ENCODE measurements around the gene PLVAP. TPM values are rescaled to one million over a fixed set of nuclear protein-coding genes. Genes with fewer than 3 reads are reported as not detected.

PLVAP gene
- total and polyA plus RNA-seq, 9 of the 15 experiments (the other 6 are each of a cell fraction or from before 2014, with no cell fraction given): 0.09 to 0.84 (median 0.51) TPM; not detected in 4

GRCh38 chr19:17305517-17306284 lies 71.4 kb downstream of the PLVAP start, which contains the start of gene MRPL34 (continued):
- TF ChIP-seq, protein P1, sequence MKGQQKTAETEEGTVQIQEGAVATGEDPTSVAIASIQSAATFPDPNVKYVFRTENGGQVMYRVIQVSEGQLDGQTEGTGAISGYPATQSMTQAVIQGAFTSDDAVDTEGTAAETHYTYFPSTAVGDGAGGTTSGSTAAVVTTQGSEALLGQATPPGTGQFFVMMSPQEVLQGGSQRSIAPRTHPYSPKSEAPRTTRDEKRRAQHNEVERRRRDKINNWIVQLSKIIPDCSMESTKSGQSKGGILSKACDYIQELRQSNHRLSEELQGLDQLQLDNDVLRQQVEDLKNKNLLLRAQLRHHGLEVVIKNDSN (CRISPR knock-in tag; IDR thresholded peaks at IDR 0.05): peak; percentile 87
- TF ChIP-seq, protein P2, sequence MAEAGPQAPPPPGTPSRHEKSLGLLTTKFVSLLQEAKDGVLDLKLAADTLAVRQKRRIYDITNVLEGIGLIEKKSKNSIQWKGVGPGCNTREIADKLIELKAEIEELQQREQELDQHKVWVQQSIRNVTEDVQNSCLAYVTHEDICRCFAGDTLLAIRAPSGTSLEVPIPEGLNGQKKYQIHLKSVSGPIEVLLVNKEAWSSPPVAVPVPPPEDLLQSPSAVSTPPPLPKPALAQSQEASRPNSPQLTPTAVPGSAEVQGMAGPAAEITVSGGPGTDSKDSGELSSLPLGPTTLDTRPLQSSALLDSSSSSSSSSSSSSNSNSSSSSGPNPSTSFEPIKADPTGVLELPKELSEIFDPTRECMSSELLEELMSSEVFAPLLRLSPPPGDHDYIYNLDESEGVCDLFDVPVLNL (CRISPR knock-in tag; IDR thresholded peaks at IDR 0.05; ENCODE audit: low read depth): 0 out of 2 replicates have a peak, but pooled peaks have one; percentile 3
- TF ChIP-seq SP1 (CRISPR knock-in tag; IDR thresholded peaks at IDR 0.05) (peak; percentile 75; the same call in 1 of the 2 replicates), PHF20 (IDR thresholded peaks at IDR 0.05; ENCODE audit: partially characterized antibody) (peak; percentile 39), MBD2 (IDR thresholded peaks at IDR 0.05; ENCODE audit: borderline replicate concordance, low read depth) (peak; percentile 67), RBM22 (IDR thresholded peaks at IDR 0.05; ENCODE audit: low read depth, low read length, poor library complexity, severe bottlenecking) (no peak), XRCC5 (IDR thresholded peaks at IDR 0.05; ENCODE audit: low read depth, low read length) (peak; percentile 95), KHSRP (IDR thresholded peaks at IDR 0.05) (no peak), ZKSCAN8 (CRISPR knock-in tag; IDR thresholded peaks at IDR 0.05) (peak; percentile 72; the same call in 1 of the 2 replicates), MTA3 (IDR thresholded peaks at IDR 0.05; ENCODE audit: borderline replicate concordance) (peak; percentile 78; the same call in 1 of the 2 replicates), CLOCK (CRISPR knock-in tag; IDR thresholded peaks at IDR 0.05; ENCODE audit: borderline replicate concordance) (no peak), STAT5B (CRISPR knock-in tag; IDR thresholded peaks at IDR 0.05) (no peak), POLR2AphosphoS5 (IDR thresholded peaks at IDR 0.05; ENCODE audit: control insufficient read depth, insufficient read depth, low read depth, low read length) (peak; percentile 43; the same call in 1 of the 2 replicates), PRMT5 (CRISPR knock-in tag; IDR thresholded peaks at IDR 0.05) (no peak), TRIM24 (IDR thresholded peaks at IDR 0.05) (0 out of 4 replicates have a peak, but pooled peaks of 1 of the 2 experiments have one; percentile 23), EGR1 (conservative IDR thresholded peaks at IDR 0.05) (peak; percentile 62), TBL1XR1 (IDR thresholded peaks at IDR 0.05; ENCODE audit: low read length in 2 of 2) (peak; percentile 40 to 80; a peak in 2 of 4 replicates), ESRRA (IDR thresholded peaks at IDR 0.05; ENCODE audit: borderline replicate concordance, low read depth) (peak; percentile 98), ZNF347 (CRISPR knock-in tag; IDR thresholded peaks at IDR 0.05; ENCODE audit: low read depth) (no peak), ZNF143 (CRISPR knock-in tag; IDR thresholded peaks at IDR 0.05) (peak; percentile 90)
- TF ChIP-seq, protein P3, sequence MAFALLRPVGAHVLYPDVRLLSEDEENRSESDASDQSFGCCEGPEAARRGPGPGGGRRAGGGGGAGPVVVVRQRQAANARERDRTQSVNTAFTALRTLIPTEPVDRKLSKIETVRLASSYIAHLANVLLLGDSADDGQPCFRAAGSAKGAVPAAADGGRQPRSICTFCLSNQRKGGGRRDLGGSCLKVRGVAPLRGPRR (CRISPR knock-in tag; IDR thresholded peaks at IDR 0.05): no peak
- TF ChIP-seq, protein P4, sequence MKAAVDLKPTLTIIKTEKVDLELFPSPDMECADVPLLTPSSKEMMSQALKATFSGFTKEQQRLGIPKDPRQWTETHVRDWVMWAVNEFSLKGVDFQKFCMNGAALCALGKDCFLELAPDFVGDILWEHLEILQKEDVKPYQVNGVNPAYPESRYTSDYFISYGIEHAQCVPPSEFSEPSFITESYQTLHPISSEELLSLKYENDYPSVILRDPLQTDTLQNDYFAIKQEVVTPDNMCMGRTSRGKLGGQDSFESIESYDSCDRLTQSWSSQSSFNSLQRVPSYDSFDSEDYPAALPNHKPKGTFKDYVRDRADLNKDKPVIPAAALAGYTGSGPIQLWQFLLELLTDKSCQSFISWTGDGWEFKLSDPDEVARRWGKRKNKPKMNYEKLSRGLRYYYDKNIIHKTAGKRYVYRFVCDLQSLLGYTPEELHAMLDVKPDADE (conservative IDR thresholded peaks at IDR 0.05; ENCODE audit: control insufficient read depth, low read depth, low read length): peak; percentile 69

All from K562 (cell line).